Left ventricle myocardium superior (tissue), 1 donor: ENCODE measurements around the gene NPAS3. TPM values are rescaled to one million over a fixed set of nuclear protein-coding genes. Genes with fewer than 3 reads are reported as not detected.

Experiments used
- ATAC-seq: fragments of 200-7000 bp; cut with Tn5 transposase; one replicate; pipeline ENCODE4 v1.9.1; 2020; ENCODE audit warnings: mild to moderate bottlenecking, moderate library complexity
- DNase-seq: peaks from one replicate; pipeline ENCODE4 v3.0.0-alpha.2; 2020
- intact Hi-C: fragments of 100-400 bp; cut with micrococcal nuclease; formaldehyde crosslinking; loops from one replicate; pipeline ENCODE4 v1.11.0; 2022
- total RNA-seq: library from RNA; stranded (reverse); fragmentation: NEBNext Ultra II Directional; extraction: Animal tissue kit (Norgen Biotek cat#: 25700); gene quantifications from one replicate; pipeline ENCODE4 v1.2.1, GENCODE V29; 2021
- donor health status: DM: no; HTN: yes; CAD: no; lungs with severe emphysema.

Gene NPAS3
- total RNA-seq, 1 donor from 2014 or later, result 1.1 TPM

DNA sequence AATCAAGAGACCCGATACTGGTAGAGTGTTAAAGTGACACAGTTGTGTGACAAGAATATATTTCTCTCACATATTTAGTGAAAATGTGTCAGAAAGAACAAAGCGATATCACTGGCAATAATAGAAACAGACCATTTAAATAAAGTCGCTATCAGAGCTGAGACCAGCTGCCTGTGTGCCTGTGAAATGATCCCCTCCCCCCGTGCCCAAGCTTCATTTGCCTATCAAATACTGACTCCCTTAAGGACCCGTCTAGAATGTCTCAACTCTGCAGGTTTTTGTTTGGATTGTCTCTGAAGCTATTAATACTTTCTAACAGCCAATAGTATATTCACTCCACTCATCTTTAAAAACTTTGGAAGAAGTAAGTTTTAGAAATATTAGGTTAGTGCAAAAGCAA lies 913.3 kb downstream of the NPAS3 start:
- intact Hi-C loops, result no loop called here
- no peak for DNase-seq
- ATAC-seq, result no peak
